Measurements from ENCODE around the gene HRNR.

Gene HRNR

GRCh38 chr1:152190589-152190988 lies 33.4 kb downstream of the HRNR start:
- in situ Hi-C loops (cut with MboI; ENCODE audit: low pct_unique_long_range_greater_than_20kb, low sequenced_read_pairs), result loop anchor here (10.0 kb wide), 1 partner anchor 254 kb away; no protein-coding TSS in a partner anchor
- no peak for DNase-seq

GRCh38 chr1:152189657-152190442 lies 34.1 kb downstream of the HRNR start:
- in situ Hi-C loops (cut with MboI; ENCODE audit: low pct_unique_long_range_greater_than_20kb, low sequenced_read_pairs), result loop anchor here (10.0 kb wide), 1 partner anchor 255 kb away; no protein-coding TSS in a partner anchor
- DNase-seq, result peak; percentile 61

GRCh38 chr1:152188673-152189591 lies 35.1 kb downstream of the HRNR start:
- DNase-seq, result peak; percentile 39
- in situ Hi-C loops (cut with MboI; ENCODE audit: low pct_unique_long_range_greater_than_20kb, low sequenced_read_pairs), result no loop called here

GRCh38 chr1:152186556-152187285 lies 37.3 kb downstream of the HRNR start:
- DNase-seq, result no peak
- in situ Hi-C loops (cut with MboI; ENCODE audit: low pct_unique_long_range_greater_than_20kb, low sequenced_read_pairs), result no loop called here

- in situ Hi-C loops (cut with MboI; ENCODE audit: low pct_unique_long_range_greater_than_20kb, low sequenced_read_pairs), result no loop called here
- DNase-seq, result peak; percentile 71
Observed at GRCh38 chr1:152185544-152186391, 38.2 kb downstream of the HRNR start.

- no peak for DNase-seq
- in situ Hi-C loops (cut with MboI; ENCODE audit: low pct_unique_long_range_greater_than_20kb, low sequenced_read_pairs), result loop anchor here (5.0 kb wide), 1 partner anchor 131 kb away; no protein-coding TSS in a partner anchor
Observed at GRCh38 chr1:152182944-152183361, 41.0 kb downstream of the HRNR start.

GRCh38 chr1:152182431-152182830 lies 41.6 kb downstream of the HRNR start:
- DNase-seq, result peak; percentile 45
- in situ Hi-C loops (cut with MboI; ENCODE audit: low pct_unique_long_range_greater_than_20kb, low sequenced_read_pairs), result loop anchor here (5.0 kb wide), 1 partner anchor 130 kb away; no protein-coding TSS in a partner anchor

- in situ Hi-C loops (cut with MboI; ENCODE audit: low pct_unique_long_range_greater_than_20kb, low sequenced_read_pairs), result no loop called here
- DNase-seq, result no peak
Observed at GRCh38 chr1:152179566-152179965, 44.4 kb downstream of the HRNR start.

GRCh38 chr1:152170287-152170905 lies 53.6 kb downstream of the HRNR start:
- DNase-seq, result no peak
- in situ Hi-C loops (cut with MboI; ENCODE audit: low pct_unique_long_range_greater_than_20kb, low sequenced_read_pairs), result no loop called here

- DNase-seq, result no peak
- in situ Hi-C loops (cut with MboI; ENCODE audit: low pct_unique_long_range_greater_than_20kb, low sequenced_read_pairs), result no loop called here
Observed at GRCh38 chr1:152169366-152170025, 54.5 kb downstream of the HRNR start.

- DNase-seq, result no peak
- in situ Hi-C loops (cut with MboI; ENCODE audit: low pct_unique_long_range_greater_than_20kb, low sequenced_read_pairs), result no loop called here
Observed at GRCh38 chr1:152168535-152168868, 55.5 kb downstream of the HRNR start.

GRCh38 chr1:152167835-152168534 lies 56.0 kb downstream of the HRNR start:
- in situ Hi-C loops (cut with MboI; ENCODE audit: low pct_unique_long_range_greater_than_20kb, low sequenced_read_pairs), result no loop called here
- DNase-seq, result no peak

- in situ Hi-C loops (cut with MboI; ENCODE audit: low pct_unique_long_range_greater_than_20kb, low sequenced_read_pairs), result no loop called here
Observed at GRCh38 chr1:152166966-152167365, 57.0 kb downstream of the HRNR start.

GRCh38 chr1:152165286-152166077 lies 58.5 kb downstream of the HRNR start:
- DNase-seq, result no peak
- in situ Hi-C loops (cut with MboI; ENCODE audit: low pct_unique_long_range_greater_than_20kb, low sequenced_read_pairs), result no loop called here

More at GRCh38 chr1:152166966-152167365, 57.0 kb downstream of the HRNR start:
- no peak for DNase-seq

- in situ Hi-C loops (cut with MboI; ENCODE audit: low pct_unique_long_range_greater_than_20kb, low sequenced_read_pairs), result no loop called here
Observed at GRCh38 chr1:152164517-152165136, 59.4 kb downstream of the HRNR start.

More at GRCh38 chr1:152164517-152165136, 59.4 kb downstream of the HRNR start:
- DNase-seq, result no peak
